H1 (cell line): Measurements from ENCODE around the gene UQCC3. TPM values are rescaled to one million over a fixed set of nuclear protein-coding genes. Genes with fewer than 3 reads are reported as not detected.

Experiments
- CTCF ChIA-PET: fragments of 300-600 bp; sonication (Branson Sonifier 250); formaldehyde crosslinking; loops from one replicate; lab custom pipeline; 2021; ENCODE audit not compliant: partially characterized antibody; lab: Charles Lee
- POLR2A ChIA-PET: fragments of 300-600 bp; sonication (Branson Sonifier 250); formaldehyde crosslinking; loops from one replicate; lab custom pipeline; 2021; ENCODE audit warnings: inconsistent platforms; ENCODE audit not compliant: partially characterized antibody; lab: Charles Lee
- DNase-seq, 2 experiments: peaks; one replicate each; pipeline versions ENCODE4 v3.0.0 to v3.0.0-alpha.2; 2010 to 2022; ENCODE audit warnings: low spot score in 2 of 2, low read depth in 1 of 2, mixed read lengths in 1 of 2
- FAIRE-seq: peaks from 2 replicates; lab custom pipeline; 2011; peaks lifted over from hg19 to GRCh38; lab: Jason Lieb, UNC
- H2AFZ ChIP-seq: 2 replicates; pipeline ENCODE4 v1.8.1; 2012; ENCODE audit warnings: low read length, inconsistent platforms
- H2AK5ac ChIP-seq: 2 replicates; pipeline ENCODE4 v1.6.1; 2013; ENCODE audit warnings: low read depth, low read length
- H2BK120ac ChIP-seq: replicated peaks from 2 replicates; pipeline ENCODE3; 2013; ENCODE audit warnings: low read depth, low read length, inconsistent platforms
- H2BK12ac ChIP-seq: 2 replicates; pipeline ENCODE4 v1.6.1; 2013; ENCODE audit warnings: low read depth, low read length
- H2BK15ac ChIP-seq: 2 replicates; pipeline ENCODE4 v1.6.1; 2013; ENCODE audit warnings: low read length
- H2BK20ac ChIP-seq: 2 replicates; pipeline ENCODE4 v1.6.1; 2013; ENCODE audit warnings: low read length
- H2BK5ac ChIP-seq: 2 replicates; pipeline ENCODE4 v1.6.1; 2013; ENCODE audit warnings: low read depth, low read length
- H3K14ac ChIP-seq: 2 replicates; pipeline ENCODE4 v1.6.1; 2013; ENCODE audit warnings: inconsistent platforms; ENCODE audit not compliant: insufficient read length
- H3K18ac ChIP-seq: 2 replicates; pipeline ENCODE4 v1.6.1; 2013; ENCODE audit warnings: low read length; ENCODE audit errors: extremely low read depth
- H3K23ac ChIP-seq: 2 replicates; pipeline ENCODE4 v1.6.1; 2013; ENCODE audit warnings: inconsistent platforms; ENCODE audit not compliant: insufficient read length
- H3K23me2 ChIP-seq: 2 replicates; pipeline ENCODE4 v1.6.1; 2013; ENCODE audit warnings: low read depth, low read length
- H3K27ac ChIP-seq: 2 replicates; pipeline ENCODE4 v1.6.1; 2011; ENCODE audit warnings: low read depth, low read length, inconsistent platforms
- H3K27me3 ChIP-seq, 4 experiments: replicated peaks in 1 of 4; 1 replicate in 1 of 4; 2 replicates in 3 of 4; pipeline versions ENCODE4 v1.6.1 to v1.8.1; 2011 to 2013; ENCODE audit warnings: low read length in 3 of 4, mild to moderate bottlenecking in 3 of 4, inconsistent platforms in 2 of 4, mixed read lengths in 2 of 4, moderate library complexity in 1 of 4; ENCODE audit not compliant: control insufficient read depth in 3 of 4, insufficient read depth in 3 of 4; ENCODE audit errors: extremely low read depth in 1 of 4
- H3K36me3 ChIP-seq, 4 experiments: 2 replicates each; pipeline versions ENCODE4 v1.6.1 to v1.8.1; 2011 to 2013; ENCODE audit warnings: mild to moderate bottlenecking in 4 of 4, low read length in 3 of 4, moderate library complexity in 2 of 4, control low read depth in 1 of 4, inconsistent platforms in 1 of 4; ENCODE audit not compliant: insufficient read depth in 4 of 4, control insufficient read depth in 2 of 4
- H3K4ac ChIP-seq: replicated peaks from 2 replicates; pipeline ENCODE3; 2013; ENCODE audit warnings: low read length, low read depth, mixed read lengths, inconsistent platforms; ENCODE audit not compliant: insufficient read length
- H3K4me1 ChIP-seq, 4 experiments: replicated peaks in 1 of 4; 1 replicate in 1 of 4; 2 replicates in 3 of 4; pipeline versions ENCODE4 v1.6.1 to v1.8.1; 2011 to 2013; ENCODE audit warnings: low read length in 3 of 4, inconsistent platforms in 2 of 4, mixed read lengths in 1 of 4; ENCODE audit not compliant: insufficient read depth in 4 of 4, control insufficient read depth in 3 of 4
- H3K4me2 ChIP-seq, 2 experiments: 2 replicates each; pipeline versions ENCODE4 v1.6.1 to v1.8.1; 2011 to 2013; ENCODE audit warnings: low read depth in 2 of 2, low read length in 2 of 2, control low read depth in 1 of 2, inconsistent platforms in 1 of 2, mild to moderate bottlenecking in 1 of 2; ENCODE audit not compliant: insufficient read depth in 1 of 2
- H3K4me3 ChIP-seq, 4 experiments: fragments of 200-600, 300-600 bp in 1 of 4; sonication (generic), shearing (Covaris generic), sonication (Bioruptor Twin) in 1 of 4; 2 replicates each; pipeline versions ENCODE4 v1.5.1 to v1.8.1; 2011 to 2016; ENCODE audit warnings: low read length in 4 of 4, low read depth in 3 of 4, control low read depth in 2 of 4, inconsistent platforms in 2 of 4, mild to moderate bottlenecking in 2 of 4, mixed read lengths in 1 of 4, moderate library complexity in 1 of 4; ENCODE audit not compliant: insufficient read depth in 2 of 4; ENCODE audit errors: extremely low read depth in 1 of 4
- H3K56ac ChIP-seq: replicated peaks from 2 replicates; pipeline ENCODE3; 2013; ENCODE audit warnings: low read depth, mild to moderate bottlenecking, mixed read lengths, low read length, inconsistent platforms; ENCODE audit not compliant: insufficient read length
- H3K79me1 ChIP-seq: 2 replicates; pipeline ENCODE4 v1.6.1; 2013; ENCODE audit warnings: low read depth, low read length, control low read depth
- H3K79me2 ChIP-seq, 2 experiments: 2 replicates each; pipeline versions ENCODE4 v1.6.1 to v1.8.1; 2012 to 2013; ENCODE audit warnings: low read length in 2 of 2, mild to moderate bottlenecking in 2 of 2, inconsistent platforms in 1 of 2; ENCODE audit not compliant: insufficient read depth in 2 of 2, control insufficient read depth in 1 of 2
- H3K9ac ChIP-seq, 4 experiments: replicated peaks in 1 of 4; 1 replicate in 1 of 4; 2 replicates in 3 of 4; pipeline versions ENCODE4 v1.6.1 to v1.8.1; 2011 to 2013; ENCODE audit warnings: low read depth in 3 of 4, low read length in 3 of 4, control low read depth in 2 of 4, mild to moderate bottlenecking in 2 of 4, moderate library complexity in 2 of 4, inconsistent platforms in 1 of 4; ENCODE audit errors: extremely low read depth in 1 of 4
- H3K9me3 ChIP-seq, 2 experiments: 2 replicates each; pipeline versions ENCODE4 v1.6.1 to v1.8.1; 2012 to 2013; ENCODE audit warnings: mild to moderate bottlenecking in 2 of 2, moderate library complexity in 2 of 2, control low read depth in 1 of 2, inconsistent platforms in 1 of 2, low read depth in 1 of 2, low read length in 1 of 2, mixed read lengths in 1 of 2; ENCODE audit not compliant: insufficient read depth in 2 of 2
- H4K20me1 ChIP-seq, 2 experiments: replicated peaks in 1 of 2; 2 replicates each; pipeline versions ENCODE3 to v1.8.1; 2011 to 2013; ENCODE audit warnings: inconsistent platforms in 2 of 2, low read length in 2 of 2, mild to moderate bottlenecking in 1 of 2; ENCODE audit not compliant: insufficient read depth in 2 of 2, control insufficient read depth in 1 of 2
- H4K5ac ChIP-seq: 2 replicates; pipeline ENCODE4 v1.6.1; 2013; ENCODE audit warnings: low read length, low read depth, mixed read lengths, inconsistent platforms; ENCODE audit not compliant: insufficient read length
- H4K8ac ChIP-seq: 2 replicates; pipeline ENCODE4 v1.8.0; 2013; ENCODE audit warnings: mild to moderate bottlenecking, moderate library complexity, low read length, inconsistent platforms; ENCODE audit not compliant: insufficient read depth; ENCODE audit errors: extremely low read depth
- H4K91ac ChIP-seq: replicated peaks from 2 replicates; pipeline ENCODE3; 2013; ENCODE audit warnings: low read length, mixed read lengths, inconsistent platforms; ENCODE audit not compliant: insufficient read length
- BACH1 ChIP-seq: IDR thresholded peaks from 2 replicates; pipeline ENCODE4 v1.6.1; 2012; ENCODE audit warnings: low read length, improper control_type of control experiment
- CREB1 ChIP-seq: IDR thresholded peaks from 2 replicates; pipeline ENCODE4 v1.6.1; 2012; ENCODE audit warnings: inconsistent platforms
- KDM4A ChIP-seq: IDR thresholded peaks from one replicate; pipeline ENCODE4 v1.7.1; 2012; ENCODE audit warnings: low read depth, mild to moderate bottlenecking, moderate library complexity, low read length, inconsistent platforms; ENCODE audit not compliant: severe bottlenecking
- NANOG ChIP-seq: IDR thresholded peaks from 2 replicates; pipeline ENCODE4 v1.6.1; 2011; ENCODE audit warnings: low read length, low read depth, mild to moderate bottlenecking, inconsistent platforms; ENCODE audit not compliant: insufficient read depth, poor library complexity, severe bottlenecking
- NRF1 ChIP-seq: IDR thresholded peaks from 2 replicates; pipeline ENCODE4 v1.6.1; 2011; ENCODE audit warnings: mild to moderate bottlenecking, low read depth, low read length, improper control_type of control experiment
- POLR2A ChIP-seq, 2 experiments: IDR thresholded peaks; 1 replicate in 1 of 2; 2 replicates in 1 of 2; pipeline ENCODE4 v1.6.1; 2011; ENCODE audit warnings: low read depth in 2 of 2, low read length in 2 of 2, mild to moderate bottlenecking in 2 of 2; ENCODE audit errors: control extremely low read depth in 1 of 2
- POU5F1 ChIP-seq: IDR thresholded peaks from 2 replicates; pipeline ENCODE4 v1.6.1; 2011; ENCODE audit warnings: low read depth, mild to moderate bottlenecking, low read length, moderate library complexity
- RXRA ChIP-seq: IDR thresholded peaks from 2 replicates; pipeline ENCODE4 v1.6.1; 2011; ENCODE audit warnings: low read depth, mild to moderate bottlenecking, low read length, moderate library complexity; ENCODE audit not compliant: insufficient read depth
- SAP30 ChIP-seq: fragments of 300-600 bp; sonication (generic); IDR thresholded peaks from 2 replicates; pipeline ENCODE4 v1.7.1; 2012; ENCODE audit warnings: low read length, moderate library complexity, mild to moderate bottlenecking, inconsistent platforms; ENCODE audit not compliant: insufficient read depth, insufficient replicate concordance
- SUZ12 ChIP-seq: fragments of 200-600 bp; sonication (generic); IDR thresholded peaks from 2 replicates; pipeline ENCODE4 v1.6.1; 2012; ENCODE audit warnings: mild to moderate bottlenecking, inconsistent platforms, low read length, moderate library complexity, mixed read lengths
- TAF1 ChIP-seq: IDR thresholded peaks from 2 replicates; pipeline ENCODE4 v1.6.1; 2011; ENCODE audit warnings: mild to moderate bottlenecking, low read depth, low read length
- TBP ChIP-seq: IDR thresholded peaks from 2 replicates; pipeline ENCODE4 v1.6.1; 2011; ENCODE audit warnings: low read depth, low read length, improper control_type of control experiment
- WGBS, 2 experiments: shearing (Covaris generic) in 1 of 2; methylation state at CpG; one replicate each; pipeline versions ENCODE4 v1.1.6 to v1.1.7; 2013 to 2015; ENCODE audit warnings: low lambda C conversion rate in 2 of 2, mixed read lengths in 2 of 2, inconsistent platforms in 1 of 2, low coverage in 1 of 2, missing lambda C conversion rate in 1 of 2; ENCODE audit not compliant: insufficient replicate concordance in 2 of 2, insufficient coverage in 1 of 2, insufficient read length in 1 of 2; ENCODE audit errors: extremely low coverage in 1 of 2, missing lambda C conversion rate in 1 of 2; 5-methylcytosine and 5-hydroxymethylcytosine counted together
- polyA plus RNA-seq, 7 experiments: library from polyadenylated mRNA; depleted of rRNA in 3 of 7; stranded (reverse) in 5 of 7; unstranded in 2 of 7; fragments of >200 nt in 5 of 7; fragments of 200-250 nt in 2 of 7; gene quantifications; 1 replicate in 5 of 7; 2 replicates in 1 of 7; 4 replicates in 1 of 7; pipeline versions ENCODE4 v1.2.1 to v1.2.3, GENCODE V29; 2011 to 2013; ENCODE audit warnings: missing spikeins in 2 of 7, mixed read lengths in 2 of 7
- total RNA-seq: library from RNA; stranded (reverse); fragmentation: NEBNext Ultra II Directional; extraction: Animal tissue kit (Norgen Biotek cat#: 25700); gene quantifications from 2 replicates; pipeline ENCODE4 v1.2.1, GENCODE V29; 2021
- TF ChIP-seq, protein P1 (sequence below): IDR thresholded peaks from 2 replicates; pipeline ENCODE4 v1.6.1; 2011; ENCODE audit warnings: low read length, improper control_type of control experiment

Gene UQCC3
- total and polyA plus RNA-seq, 2 of the 8 experiments (the other 6 are each of a cell fraction or from before 2014, with no cell fraction given): 14.2 to 15.7 TPM

DNA sequence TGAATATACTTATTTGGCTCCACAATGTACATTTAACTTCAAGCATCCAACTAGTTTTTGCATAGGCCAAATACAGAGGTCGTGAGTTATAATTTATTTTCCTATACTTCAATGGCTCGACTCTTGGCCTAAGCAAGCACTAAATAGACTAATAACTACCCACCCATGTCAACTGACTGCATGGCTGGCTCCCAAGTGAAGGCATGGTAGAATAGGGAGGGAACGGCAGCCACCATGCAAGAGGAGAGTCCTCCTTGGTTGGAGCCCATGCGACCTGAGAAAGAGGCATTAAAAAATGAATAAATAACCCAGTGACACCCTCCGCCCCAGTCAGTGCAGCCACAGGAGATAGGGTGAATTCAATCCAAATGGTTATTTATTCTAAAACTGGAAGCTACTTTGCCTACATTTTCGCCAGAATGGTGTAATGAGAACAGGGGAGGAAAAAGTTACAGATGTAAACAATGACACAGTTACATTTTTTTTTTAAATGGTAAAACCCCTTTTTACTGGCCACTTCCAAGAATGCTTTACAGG lies 40.9 kb downstream of the UQCC3 start:
- no peak overlapping the region for H3K4ac ChIP-seq
- H4K8ac ChIP-seq: no peak overlapping the region
- no peak overlapping the region for H3K27ac ChIP-seq
- H4K20me1 ChIP-seq: peaks cover 0 to 3% of the 10 kb centered on the region in 2 experiments
- H3K9me3 ChIP-seq: no peaks in the 10 kb centered on the region
- DNase-seq: no peak
- peaks cover 8% of the 10 kb centered on the region for H3K23me2 ChIP-seq
- ChIA-PET CTCF (interaction anchor here (0.6 to 4.0 kb wide), 3 partner anchors 11 to 57 kb away, joined by 3 to 26 read pairs (median 4); partner anchors contain the start of gene TAF6L), POLR2A (interaction anchor here (1.0 to 61.4 kb wide), 5 partner anchors 11 to 58 kb away, joined by 3 to 2041 read pairs (median 5); partner anchors contain the start of genes C11orf98, CSKMT, GANAB and HNRNPUL2)
- H3K14ac ChIP-seq: no peak overlapping the region
- peaks cover 0 to 11% of the 10 kb centered on the region in 2 experiments; a peak in 2 of 4 replicates for H3K79me2 ChIP-seq
- FAIRE-seq: no peak
- no peak overlapping the region for H3K23ac ChIP-seq
- H2BK20ac ChIP-seq: no peak overlapping the region
- no peak overlapping the region for H3K9ac ChIP-seq
- no peak overlapping the region for H2BK5ac ChIP-seq
- H3K79me1 ChIP-seq: no peaks in the 10 kb centered on the region; the same call in 1 of the 2 replicates
- H2BK15ac ChIP-seq: no peak overlapping the region
- H3K18ac ChIP-seq: no peak overlapping the region
- H2AK5ac ChIP-seq: no peak overlapping the region
- 92% methylated on average over 6 of the region's 6 CpGs; no CpG with 5 or more reads in 1 of the 2 experiments for WGBS, 2 experiments
- H3K56ac ChIP-seq: no peak overlapping the region
- no peak overlapping the region for H4K5ac ChIP-seq
- H2BK12ac ChIP-seq: no peak overlapping the region
- no peak overlapping the region for H3K4me2 ChIP-seq
- no peak overlapping the region for H4K91ac ChIP-seq
- H3K4me1 ChIP-seq: peaks cover 7 to 36% (median 16%) of the 10 kb centered on the region in 4 experiments
- H2AFZ ChIP-seq: no peak overlapping the region
- H3K36me3 ChIP-seq: peaks cover 26 to 67% (median 46%) of the 10 kb centered on the region in 4 experiments
- H3K4me3 ChIP-seq: no peak overlapping the region
- no peaks in the 10 kb centered on the region; a peak in 1 of 7 replicates for H3K27me3 ChIP-seq
- no peak overlapping the region for H2BK120ac ChIP-seq
- no peak for TF ChIP-seq NRF1
- TF ChIP-seq TBP: no peak
- TF ChIP-seq CREB1: no peak
- no peak for TF ChIP-seq SAP30
- TF ChIP-seq BACH1: no peak
- no peak for TF ChIP-seq POLR2A (IDR thresholded peaks at IDR 0.05; ENCODE audit: control extremely low read depth in 1 of 2, low read depth in 2 of 2, low read length in 2 of 2)
- TF ChIP-seq TAF1: no peak
- no peak for TF ChIP-seq RXRA
- TF ChIP-seq SUZ12: no peak
- TF ChIP-seq NANOG: no peak
- no peak for TF ChIP-seq POU5F1
- TF ChIP-seq, protein P1, sequence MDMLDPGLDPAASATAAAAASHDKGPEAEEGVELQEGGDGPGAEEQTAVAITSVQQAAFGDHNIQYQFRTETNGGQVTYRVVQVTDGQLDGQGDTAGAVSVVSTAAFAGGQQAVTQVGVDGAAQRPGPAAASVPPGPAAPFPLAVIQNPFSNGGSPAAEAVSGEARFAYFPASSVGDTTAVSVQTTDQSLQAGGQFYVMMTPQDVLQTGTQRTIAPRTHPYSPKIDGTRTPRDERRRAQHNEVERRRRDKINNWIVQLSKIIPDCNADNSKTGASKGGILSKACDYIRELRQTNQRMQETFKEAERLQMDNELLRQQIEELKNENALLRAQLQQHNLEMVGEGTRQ: no peak
- TF ChIP-seq KDM4A: no peak
